T-helper 2 cell treated with Interferon-gamma antibody and Interleukin-4, amounts not matched to agents 5 μg/mL and 100 μg/mL, for 36 hours (primary cell): ENCODE data around the gene OGFOD2.

ENCODE experiments used
- DNase-seq: peaks from one replicate; pipeline ENCODE4 v3.0.0; 2021; ENCODE audit warnings: low spot score
- H3K27ac Mint-ChIP-seq: one replicate; pipeline ENCODE4 v1.8.0; 2021; ENCODE audit warnings: mild to moderate bottlenecking, mixed read lengths
- H3K27me3 Mint-ChIP-seq: one replicate; pipeline ENCODE4 v1.8.0; 2021; ENCODE audit warnings: low read depth, mixed read lengths
- H3K36me3 Mint-ChIP-seq: one replicate; pipeline ENCODE4 v1.8.0; 2021; ENCODE audit warnings: low read depth, mixed read lengths
- H3K4me1 Mint-ChIP-seq: one replicate; pipeline ENCODE4 v1.8.0; 2021; ENCODE audit warnings: low read depth, mixed read lengths
- H3K4me3 Mint-ChIP-seq: one replicate; pipeline ENCODE4 v1.8.0; 2022; ENCODE audit warnings: mild to moderate bottlenecking, moderate library complexity, mixed read lengths
- H3K9me3 Mint-ChIP-seq: one replicate; pipeline ENCODE4 v1.8.0; 2021; ENCODE audit warnings: mixed read lengths

OGFOD2 gene

GRCh38 chr12:123027726-123028445, 52.8 kb downstream of the OGFOD2 start:
- no peak for DNase-seq
- Mint-ChIP-seq H3K4me3 (no peak overlapping the region), H3K27me3 (no peaks in the 10 kb centered on the region), H3K4me1 (peaks cover 15% of the 10 kb centered on the region), H3K36me3 (peaks cover 2% of the 10 kb centered on the region), H3K27ac (no peak overlapping the region), H3K9me3 (no peaks in the 10 kb centered on the region)

- peaks cover 18% of the 10 kb centered on the region for H3K4me1 Mint-ChIP-seq
- no peaks in the 10 kb centered on the region for H3K27me3 Mint-ChIP-seq
- H3K36me3 Mint-ChIP-seq = peaks cover 2% of the 10 kb centered on the region
- no peaks in the 10 kb centered on the region for H3K9me3 Mint-ChIP-seq
- no peak overlapping the region for H3K4me3 Mint-ChIP-seq
- no peak for DNase-seq
- no peak overlapping the region for H3K27ac Mint-ChIP-seq
These were observed 53.4 kb downstream of the OGFOD2 start for GRCh38 chr12:123028475-123028874.

- H3K9me3 Mint-ChIP-seq = no peaks in the 10 kb centered on the region
- no peaks in the 10 kb centered on the region for H3K27me3 Mint-ChIP-seq
- no peak overlapping the region for H3K27ac Mint-ChIP-seq
- H3K4me1 Mint-ChIP-seq = peaks cover 20% of the 10 kb centered on the region
- DNase-seq = no peak
- H3K36me3 Mint-ChIP-seq = peaks cover 6% of the 10 kb centered on the region
- H3K4me3 Mint-ChIP-seq = no peak overlapping the region
These were observed 54.5 kb downstream of the OGFOD2 start for GRCh38 chr12:123029550-123029949.
